K562 (cell line): Measurements from ENCODE around the gene MKNK1. TPM values are rescaled to one million over a fixed set of nuclear protein-coding genes. Genes with fewer than 3 reads are reported as not detected.

ENCODE experiments used
- BRF1 ChIP-seq: IDR thresholded peaks from 3 replicates; pipeline ENCODE4 v1.6.1; 2011; ENCODE audit warnings: borderline replicate concordance, mild to moderate bottlenecking; ENCODE audit not compliant: insufficient read length; ENCODE audit errors: extremely low read depth
- EP400 ChIP-seq: fragments of 450-650 bp; IDR thresholded peaks from 2 replicates; pipeline ENCODE4 v1.6.1; 2017; ENCODE audit warnings: antibody characterized with exemption, mild to moderate bottlenecking, moderate library complexity
- GATAD2B ChIP-seq: fragments of 450-650 bp; IDR thresholded peaks from 2 replicates; pipeline ENCODE4 v1.6.1; 2017; ENCODE audit warnings: mild to moderate bottlenecking, borderline replicate concordance
- KLF13 ChIP-seq: fragments of 450-650 bp; IDR thresholded peaks from 2 replicates; pipeline ENCODE4 v1.6.1; 2016; ENCODE audit warnings: missing genetic modification characterization, low read depth, mild to moderate bottlenecking, missing compliant biosample characterization, moderate library complexity, borderline replicate concordance
- KLF16 ChIP-seq: IDR thresholded peaks from 2 replicates; pipeline ENCODE4 v1.6.1; 2016; ENCODE audit warnings: antibody characterized with exemption
- MEF2A ChIP-seq: IDR thresholded peaks from 2 replicates; pipeline ENCODE4 v1.6.1; 2011; ENCODE audit warnings: low read depth, mild to moderate bottlenecking, low read length, moderate library complexity; ENCODE audit not compliant: control insufficient read depth
- NFE2L1 ChIP-seq: fragments of 450-650 bp; IDR thresholded peaks from 2 replicates; pipeline ENCODE4 v1.6.1; 2016; ENCODE audit warnings: missing genetic modification characterization, low read depth, mild to moderate bottlenecking, missing compliant biosample characterization, moderate library complexity, borderline replicate concordance
- PHF21A ChIP-seq: fragments of 450-650 bp; IDR thresholded peaks from 2 replicates; pipeline ENCODE4 v1.6.1; 2017; ENCODE audit warnings: low read depth, borderline replicate concordance
- REST ChIP-seq, 2 experiments: fragments of 450-650 bp; formaldehyde crosslinking in 1 of 2; IDR thresholded peaks; 2 replicates each; pipeline versions ENCODE4 v1.4.0 to v1.6.1; 2014 to 2020; ENCODE audit warnings: mild to moderate bottlenecking in 2 of 2, borderline replicate concordance in 1 of 2, low read depth in 1 of 2
- TARDBP ChIP-seq: fragments of 450-650 bp; IDR thresholded peaks from 2 replicates; pipeline ENCODE4 v1.6.1; 2016
- ZKSCAN8 ChIP-seq: fragments of 200-800 bp; sonication (Bioruptor generic); IDR thresholded peaks from 2 replicates; pipeline ENCODE4 v1.6.1; 2016; ENCODE audit warnings: missing genetic modification characterization, missing compliant biosample characterization
- polyA plus RNA-seq, 8 experiments: library from polyadenylated mRNA; depleted of rRNA in 4 of 8; stranded (reverse) in 5 of 8; unstranded in 3 of 8; fragments of >200 nt; fragmentation: Nextera tagmentation in 2 of 8; fragmentation: Illumina TruSeq in 1 of 8; extraction: Ambion mirVana in 2 of 8; extraction: Trizol in 1 of 8; gene quantifications; 2 replicates each; pipeline versions ENCODE4 v1.2.1 to v1.2.3, GENCODE V29; 2011 to 2014; ENCODE audit warnings: inconsistent platforms in 1 of 8, missing spikeins in 1 of 8
- total RNA-seq, 7 experiments: library from RNA; depleted of rRNA in 6 of 7; stranded (reverse); fragments of >200 nt in 6 of 7; fragmentation: Illumina TruSeq in 2 of 7; extraction: Trizol in 2 of 7; gene quantifications; 2 replicates each; pipeline versions ENCODE4 v1.2.1 to v1.2.3, GENCODE V29; 2011 to 2021; ENCODE audit warnings: low replicate concordance in 1 of 7
- TF ChIP-seq, protein P1 (sequence below), 2 experiments: fragments of 450-650 bp; IDR thresholded peaks; 2 replicates each; pipeline ENCODE4 v1.6.1; 2016; ENCODE audit warnings: mild to moderate bottlenecking in 2 of 2, borderline replicate concordance in 1 of 2, low read depth in 1 of 2, moderate library complexity in 1 of 2

Gene MKNK1
- total and polyA plus RNA-seq, 9 of the 15 experiments (the other 6 are each of a cell fraction or from before 2014, with no cell fraction given): 27.7 to 51.3 (median 43.7) TPM

DNA sequence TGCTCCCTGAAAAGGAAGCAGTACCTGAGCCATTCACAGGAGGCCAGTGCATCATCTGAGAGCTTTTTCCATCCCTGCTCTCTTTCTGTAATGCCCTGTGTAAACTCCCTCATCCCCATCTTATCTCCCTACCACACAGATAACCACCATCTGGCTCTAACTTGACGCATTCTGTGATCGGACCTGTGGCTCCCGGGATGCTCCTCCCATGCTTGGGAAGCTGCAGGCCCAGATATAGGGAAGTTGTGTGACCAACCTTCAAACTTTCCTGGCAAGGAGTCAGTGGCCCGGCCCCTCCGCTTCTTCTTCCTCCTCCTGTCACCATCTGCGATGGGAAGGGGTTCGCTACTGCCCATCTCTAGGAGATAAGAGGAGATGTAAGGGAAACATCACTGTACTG is 21.1 kb downstream of the MKNK1 start (continued):
- TF ChIP-seq REST (IDR thresholded peaks at IDR 0.05; ENCODE audit: borderline replicate concordance): no peak
- no peak for TF ChIP-seq REST (CRISPR knock-in tag; IDR thresholded peaks at IDR 0.05; ENCODE audit: low read depth)
- TF ChIP-seq NFE2L1 (tag): no peak
- TF ChIP-seq KLF13 (tag): no peak
- TF ChIP-seq ZKSCAN8 (CRISPR knock-in tag): no peak
- peak; percentile 31; the same call in 1 of the 2 replicates for TF ChIP-seq KLF16
- TF ChIP-seq MEF2A: no peak
- no peak for TF ChIP-seq BRF1
- TF ChIP-seq GATAD2B: no peak
- TF ChIP-seq PHF21A: no peak
- TF ChIP-seq, protein P1, sequence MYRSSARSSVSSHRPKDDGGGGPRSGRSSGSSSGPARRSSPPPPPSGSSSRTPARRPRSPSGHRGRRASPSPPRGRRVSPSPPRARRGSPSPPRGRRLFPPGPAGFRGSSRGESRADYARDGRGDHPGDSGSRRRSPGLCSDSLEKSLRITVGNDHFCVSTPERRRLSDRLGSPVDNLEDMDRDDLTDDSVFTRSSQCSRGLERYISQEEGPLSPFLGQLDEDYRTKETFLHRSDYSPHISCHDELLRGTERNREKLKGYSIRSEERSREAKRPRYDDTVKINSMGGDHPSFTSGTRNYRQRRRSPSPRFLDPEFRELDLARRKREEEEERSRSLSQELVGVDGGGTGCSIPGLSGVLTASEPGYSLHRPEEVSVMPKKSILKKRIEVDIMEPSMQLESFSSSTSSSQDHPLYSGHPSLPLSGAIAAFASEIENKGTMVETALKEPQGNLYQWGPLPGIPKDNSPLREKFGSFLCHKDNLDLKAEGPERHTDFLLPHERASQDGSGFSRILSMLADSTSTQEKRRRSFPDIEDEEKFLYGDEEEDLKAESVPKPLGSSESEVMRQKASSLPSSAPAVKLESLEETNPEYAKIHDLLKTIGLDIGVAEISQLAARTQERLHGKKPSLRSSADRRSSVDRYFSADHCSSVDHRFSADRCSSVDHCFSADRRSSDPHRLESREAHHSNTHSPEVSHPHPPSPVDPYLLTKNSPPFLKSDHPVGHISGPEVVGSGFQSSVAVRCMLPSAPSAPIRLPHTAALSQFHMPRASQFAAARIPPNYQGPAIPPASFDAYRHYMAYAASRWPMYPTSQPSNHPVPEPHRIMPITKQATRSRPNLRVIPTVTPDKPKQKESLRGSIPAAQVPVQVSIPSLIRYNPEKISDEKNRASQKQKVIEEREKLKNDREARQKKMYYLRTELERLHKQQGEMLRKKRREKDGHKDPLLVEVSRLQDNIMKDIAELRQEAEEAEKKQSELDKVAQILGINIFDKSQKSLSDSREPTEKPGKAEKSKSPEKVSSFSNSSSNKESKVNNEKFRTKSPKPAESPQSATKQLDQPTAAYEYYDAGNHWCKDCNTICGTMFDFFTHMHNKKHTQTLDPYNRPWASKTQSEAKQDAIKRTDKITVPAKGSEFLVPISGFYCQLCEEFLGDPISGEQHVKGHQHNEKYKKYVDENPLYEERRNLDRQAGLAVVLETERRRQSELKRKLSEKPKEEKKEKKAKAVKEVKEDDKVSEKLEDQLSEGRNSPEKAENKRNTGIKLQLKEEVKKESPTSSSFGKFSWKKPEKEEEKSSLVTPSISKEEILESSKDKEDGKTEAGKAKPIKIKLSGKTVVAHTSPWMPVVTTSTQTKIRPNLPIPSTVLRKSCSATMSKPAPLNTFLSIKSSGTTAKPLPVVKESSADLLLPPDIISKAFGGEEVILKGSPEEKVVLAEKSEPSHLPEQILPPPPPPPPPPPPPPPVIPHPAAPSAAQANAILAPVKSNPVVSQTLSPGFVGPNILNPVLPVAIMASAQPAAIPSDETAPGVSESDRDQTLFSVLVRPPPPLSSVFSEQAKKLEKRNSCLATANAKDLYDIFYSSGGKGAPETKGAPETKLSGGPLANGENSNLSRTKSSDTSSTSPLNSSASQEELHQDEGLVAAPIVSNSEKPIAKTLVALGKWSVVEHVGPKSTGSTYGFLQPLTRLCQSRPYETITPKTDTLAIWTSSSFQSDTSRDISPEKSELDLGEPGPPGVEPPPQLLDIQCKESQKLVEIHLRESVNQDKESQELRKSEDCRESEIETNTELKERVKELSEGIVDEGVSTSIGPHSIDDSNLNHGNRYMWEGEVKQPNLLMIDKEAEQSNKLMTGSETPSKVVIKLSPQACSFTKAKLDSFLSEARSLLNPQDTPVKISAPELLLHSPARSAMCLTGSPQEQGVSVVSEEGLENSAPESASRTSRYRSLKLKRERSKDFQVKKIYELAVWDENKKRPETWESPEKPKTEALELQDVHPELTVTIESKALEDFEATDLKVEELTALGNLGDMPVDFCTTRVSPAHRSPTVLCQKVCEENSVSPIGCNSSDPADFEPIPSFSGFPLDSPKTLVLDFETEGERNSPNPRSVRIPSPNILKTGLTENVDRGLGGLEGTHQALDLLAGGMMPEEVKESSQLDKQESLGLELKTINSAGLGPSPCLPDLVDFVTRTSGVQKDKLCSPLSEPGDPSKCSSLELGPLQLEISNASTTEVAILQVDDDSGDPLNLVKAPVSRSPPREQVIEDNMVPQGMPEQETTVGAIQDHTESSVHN (IDR thresholded peaks at IDR 0.05; ENCODE audit: borderline replicate concordance in 1 of 2, low read depth in 1 of 2): no peak
- TF ChIP-seq EP400: no peak
- TF ChIP-seq TARDBP: no peak
